BJ (cell line): Measurements from ENCODE around the gene ARID5A. TPM values are rescaled to one million over a fixed set of nuclear protein-coding genes. Genes with fewer than 3 reads are reported as not detected.

ENCODE experiments used
- CTCF ChIA-PET: fragments of 350-600 bp; formaldehyde crosslinking; extraction: SDS; loops from one replicate; lab custom pipeline; 2021; ENCODE audit warnings: antibody characterized with exemption, inconsistent platforms; lab: Yijun Ruan, JAX
- POLR2A ChIA-PET: fragments of 300-600 bp; sonication (Branson Sonifier 250); formaldehyde crosslinking; extraction: SDS; loops from one replicate; lab custom pipeline; 2021; ENCODE audit warnings: antibody characterized with exemption; lab: Charles Lee
- DNase-seq: peaks from one replicate; pipeline ENCODE4 v3.0.0-alpha.2; 2011; ENCODE audit warnings: low read depth
- H3K27me3 ChIP-seq: 2 replicates; pipeline ENCODE4 v1.6.0; 2011; ENCODE audit warnings: low read length; ENCODE audit not compliant: control insufficient read depth, insufficient read depth
- H3K36me3 ChIP-seq: 2 replicates; pipeline ENCODE4 v1.5.1; 2011; ENCODE audit warnings: low read length; ENCODE audit not compliant: control insufficient read depth, insufficient read depth
- H3K4me3 ChIP-seq: 2 replicates; pipeline ENCODE4 v1.5.1; 2011; ENCODE audit warnings: low read depth, mild to moderate bottlenecking, control low read depth, low read length
- CTCF ChIP-seq: IDR thresholded peaks from 2 replicates; pipeline ENCODE4 v1.5.1; 2011; ENCODE audit warnings: low read depth, mild to moderate bottlenecking, control low read depth, inconsistent platforms, low read length, moderate library complexity; ENCODE audit not compliant: insufficient read depth
- polyA plus RNA-seq: library from polyadenylated mRNA; depleted of rRNA; stranded (reverse); fragments of >200 nt; gene quantifications from 2 replicates; pipeline ENCODE4 v1.2.3, GENCODE V29; 2011

Gene ARID5A
- polyA plus RNA-seq, 1 experiment = 19.1 TPM

GRCh38 chr2:96540136-96540535, 3.6 kb downstream of the ARID5A start:
- no peak overlapping the region for H3K4me3 ChIP-seq
- no peaks in the 10 kb centered on the region for H3K27me3 ChIP-seq
- H3K36me3 ChIP-seq = no peaks in the 10 kb centered on the region; the same call in none of the 2 replicates
- DNase-seq = peak; percentile 64
- TF ChIP-seq CTCF = no peak
- ChIA-PET CTCF (interaction anchor here (0.8 to 9.7 kb wide), 8 partner anchors 9 to 547 kb away, joined by 3 to 57 read pairs (median 4); partner anchors contain the start of gene CNNM4), POLR2A (interaction anchor here (1.0 kb wide), 1 partner anchor 13 kb away, joined by 3 read pairs; no protein-coding TSS in a partner anchor)

- CTCF ChIA-PET = interaction anchor here (1.1 to 9.7 kb wide), 5 partner anchors 8 to 549 kb away, joined by 3 to 57 read pairs (median 5); no protein-coding TSS in a partner anchor
Observed at GRCh38 chr2:96541398-96542152, 5.0 kb downstream of the ARID5A start.

GRCh38 chr2:96542357-96542977, 5.9 kb downstream of the ARID5A start:
- H3K4me3 ChIP-seq = no peak overlapping the region
- no peaks in the 10 kb centered on the region for H3K27me3 ChIP-seq
- H3K36me3 ChIP-seq = peaks cover 6% of the 10 kb centered on the region
- no peak for DNase-seq
- CTCF ChIA-PET = interaction anchor here (1.3 to 9.7 kb wide), 4 partner anchors 8 to 135 kb away, joined by 3 to 57 read pairs (median 6); no protein-coding TSS in a partner anchor
- TF ChIP-seq CTCF = no peak
- POLR2A ChIA-PET = interaction anchor here (0.5 kb wide), 1 partner anchor 28 kb away, joined by 5 read pairs; no protein-coding TSS in a partner anchor

More at GRCh38 chr2:96541398-96542152, 5.0 kb downstream of the ARID5A start:
- Histone ChIP-seq H3K4me3 (no peak overlapping the region), H3K36me3 (peaks cover 2% of the 10 kb centered on the region), H3K27me3 (no peaks in the 10 kb centered on the region)
- TF ChIP-seq CTCF = no peak
- DNase-seq = peak; percentile 78
- POLR2A ChIA-PET = no interaction called here

GRCh38 chr2:96546321-96546720, 9.8 kb downstream of the ARID5A start:
- POLR2A ChIA-PET = no interaction called here
- no peaks in the 10 kb centered on the region for H3K27me3 ChIP-seq
- CTCF ChIA-PET = no interaction called here
- H3K4me3 ChIP-seq = no peak overlapping the region
- no peak for DNase-seq
- no peak for TF ChIP-seq CTCF
- H3K36me3 ChIP-seq = peaks cover 33% of the 10 kb centered on the region

- ChIA-PET CTCF (interaction anchor here (2.0 kb wide), 1 partner anchor 38 kb away, joined by 5 read pairs; no protein-coding TSS in a partner anchor), POLR2A (no interaction called here)
- Histone ChIP-seq H3K36me3 (peaks cover 37% of the 10 kb centered on the region), H3K27me3 (no peaks in the 10 kb centered on the region), H3K4me3 (no peak overlapping the region)
- no peak for TF ChIP-seq CTCF
- DNase-seq = no peak
Observed at GRCh38 chr2:96546797-96547196, 10.2 kb downstream of the ARID5A start.
